ENCODE measurements around the gene CLCN1.
A peak's percentile ranks its signal among the peaks of the same experiment; 100 is the strongest.

CLCN1 gene

DNA sequence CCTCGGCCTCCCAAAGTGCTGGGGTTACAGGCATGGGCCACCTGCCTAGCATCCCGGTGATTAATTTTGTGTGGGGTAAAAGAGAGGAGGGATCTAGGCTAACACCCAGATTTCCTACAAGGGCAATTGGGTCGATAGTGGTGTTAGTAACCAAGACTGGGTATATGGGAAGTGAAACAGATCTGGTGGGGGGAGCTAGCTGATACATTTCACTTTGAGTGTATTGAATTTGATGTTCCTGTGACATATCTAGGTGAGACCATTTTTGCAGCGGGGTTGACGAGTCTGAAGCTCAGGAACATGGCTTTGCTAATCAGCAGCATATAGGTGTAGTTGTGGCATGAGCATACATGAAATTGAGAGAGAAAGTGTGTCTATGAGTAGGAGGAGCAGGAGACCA, 12.0 kb downstream of the CLCN1 start:
- H3K4me1 ChIP-seq (ENCODE audit: control insufficient read depth, insufficient read depth, low read length, poor library complexity, severe bottlenecking) = no peaks in the 10 kb centered on the region
- no peak overlapping the region for H3K4me3 ChIP-seq (ENCODE audit: insufficient read depth, low read depth, low read length, poor library complexity, severe bottlenecking)
- H3K36me3 ChIP-seq (ENCODE audit: control insufficient read depth, insufficient read depth, low read length) = no peaks in the 10 kb centered on the region
- DNase-seq = no peak
- H3K9me3 ChIP-seq (ENCODE audit: control insufficient read depth, low read length) = no peaks in the 10 kb centered on the region
- H3K27me3 ChIP-seq (replicated peaks; ENCODE audit: control insufficient read depth, insufficient read depth, low read length, poor library complexity, severe bottlenecking) = no peaks in the 10 kb centered on the region
- H3K27ac ChIP-seq (ENCODE audit: insufficient read depth, low read length, poor library complexity, severe bottlenecking) = no peak overlapping the region

GRCh38 chr7:143329471-143330170, 13.7 kb downstream of the CLCN1 start:
- Histone ChIP-seq H3K4me1 (ENCODE audit: control insufficient read depth, insufficient read depth, low read length, poor library complexity, severe bottlenecking) (no peaks in the 10 kb centered on the region), H3K36me3 (ENCODE audit: control insufficient read depth, insufficient read depth, low read length) (no peaks in the 10 kb centered on the region), H3K9me3 (ENCODE audit: control insufficient read depth, low read length) (no peaks in the 10 kb centered on the region), H3K27me3 (replicated peaks; ENCODE audit: control insufficient read depth, insufficient read depth, low read length, poor library complexity, severe bottlenecking) (no peaks in the 10 kb centered on the region), H3K27ac (ENCODE audit: insufficient read depth, low read length, poor library complexity, severe bottlenecking) (no peak overlapping the region), H3K4me3 (ENCODE audit: insufficient read depth, low read depth, low read length, poor library complexity, severe bottlenecking) (no peak overlapping the region)
- no peak for DNase-seq

- H3K9me3 ChIP-seq (ENCODE audit: control insufficient read depth, low read length) = no peaks in the 10 kb centered on the region
- no peaks in the 10 kb centered on the region for H3K36me3 ChIP-seq (ENCODE audit: control insufficient read depth, insufficient read depth, low read length)
- H3K27ac ChIP-seq (ENCODE audit: insufficient read depth, low read length, poor library complexity, severe bottlenecking) = no peak overlapping the region
- H3K4me1 ChIP-seq (ENCODE audit: control insufficient read depth, insufficient read depth, low read length, poor library complexity, severe bottlenecking) = no peaks in the 10 kb centered on the region
- no peak for DNase-seq
- no peak overlapping the region for H3K4me3 ChIP-seq (ENCODE audit: insufficient read depth, low read depth, low read length, poor library complexity, severe bottlenecking)
- H3K27me3 ChIP-seq (replicated peaks; ENCODE audit: control insufficient read depth, insufficient read depth, low read length, poor library complexity, severe bottlenecking) = no peaks in the 10 kb centered on the region
These were observed 15.4 kb downstream of the CLCN1 start for GRCh38 chr7:143331179-143331801.

GRCh38 chr7:143334244-143334643, 18.3 kb downstream of the CLCN1 start:
- no peaks in the 10 kb centered on the region for H3K9me3 ChIP-seq (ENCODE audit: control insufficient read depth, low read length)
- no peak for DNase-seq
- H3K4me3 ChIP-seq (ENCODE audit: insufficient read depth, low read depth, low read length, poor library complexity, severe bottlenecking) = no peak overlapping the region
- no peaks in the 10 kb centered on the region for H3K4me1 ChIP-seq (ENCODE audit: control insufficient read depth, insufficient read depth, low read length, poor library complexity, severe bottlenecking)
- H3K27ac ChIP-seq (ENCODE audit: insufficient read depth, low read length, poor library complexity, severe bottlenecking) = no peak overlapping the region
- no peaks in the 10 kb centered on the region for H3K36me3 ChIP-seq (ENCODE audit: control insufficient read depth, insufficient read depth, low read length)
- H3K27me3 ChIP-seq (replicated peaks; ENCODE audit: control insufficient read depth, insufficient read depth, low read length, poor library complexity, severe bottlenecking) = no peaks in the 10 kb centered on the region

DNA sequence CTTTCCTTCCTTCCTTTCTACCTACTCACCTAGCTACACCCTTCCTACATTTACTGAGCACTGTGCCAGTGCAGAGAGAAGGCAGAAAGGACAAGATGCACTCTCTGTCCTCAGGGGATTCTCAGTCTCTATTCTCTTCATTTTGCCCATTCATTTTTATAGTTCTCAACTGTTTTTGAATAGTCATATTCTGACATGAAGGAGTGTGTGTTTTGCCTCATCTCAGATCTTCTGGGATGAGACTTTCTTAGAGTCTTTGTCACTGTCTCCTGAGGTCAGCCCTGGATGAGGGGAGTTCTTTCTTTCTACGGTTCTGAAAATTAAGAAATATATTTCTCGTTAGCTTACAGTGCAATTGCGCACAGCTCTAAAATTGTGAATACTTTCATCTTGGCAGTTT, 21.3 kb downstream of the CLCN1 start:
- Histone ChIP-seq H3K36me3 (ENCODE audit: control insufficient read depth, insufficient read depth, low read length) (no peaks in the 10 kb centered on the region), H3K4me1 (ENCODE audit: control insufficient read depth, insufficient read depth, low read length, poor library complexity, severe bottlenecking) (no peaks in the 10 kb centered on the region), H3K9me3 (ENCODE audit: control insufficient read depth, low read length) (no peaks in the 10 kb centered on the region), H3K27ac (ENCODE audit: insufficient read depth, low read length, poor library complexity, severe bottlenecking) (no peak overlapping the region), H3K27me3 (replicated peaks; ENCODE audit: control insufficient read depth, insufficient read depth, low read length, poor library complexity, severe bottlenecking) (no peaks in the 10 kb centered on the region), H3K4me3 (ENCODE audit: insufficient read depth, low read depth, low read length, poor library complexity, severe bottlenecking) (no peak overlapping the region)
- DNase-seq = no peak

- no peak overlapping the region for H3K4me3 ChIP-seq (ENCODE audit: insufficient read depth, low read depth, low read length, poor library complexity, severe bottlenecking)
These were observed 25.9 kb downstream of the CLCN1 start for GRCh38 chr7:143341842-143342241.

DNA sequence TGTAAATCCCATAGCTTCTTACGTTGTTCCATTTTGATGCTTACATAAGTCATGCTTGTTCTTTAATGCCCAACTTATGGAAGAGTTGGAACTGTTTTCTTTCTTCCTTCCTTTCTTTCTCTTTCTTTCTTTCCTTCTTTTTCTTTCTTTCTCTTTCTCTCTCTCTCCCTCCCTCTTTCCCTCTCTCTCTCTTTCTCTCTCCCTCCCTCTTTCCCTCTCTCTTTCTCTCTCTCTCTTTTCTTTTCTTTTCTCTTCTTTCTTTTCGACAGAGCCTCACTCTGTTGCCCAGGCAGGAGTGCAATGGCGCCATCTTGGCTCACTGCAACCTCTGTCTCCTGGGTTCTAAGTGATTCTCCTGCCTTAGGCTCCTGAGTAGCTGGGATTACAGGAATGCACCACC, 27.7 kb downstream of the CLCN1 start:
- Histone ChIP-seq H3K4me3 (ENCODE audit: insufficient read depth, low read depth, low read length, poor library complexity, severe bottlenecking) (no peak overlapping the region), H3K4me1 (ENCODE audit: control insufficient read depth, insufficient read depth, low read length, poor library complexity, severe bottlenecking) (peaks cover 9% of the 10 kb centered on the region), H3K27me3 (replicated peaks; ENCODE audit: control insufficient read depth, insufficient read depth, low read length, poor library complexity, severe bottlenecking) (no peaks in the 10 kb centered on the region), H3K9me3 (ENCODE audit: control insufficient read depth, low read length) (no peaks in the 10 kb centered on the region), H3K27ac (ENCODE audit: insufficient read depth, low read length, poor library complexity, severe bottlenecking) (no peak overlapping the region), H3K36me3 (ENCODE audit: control insufficient read depth, insufficient read depth, low read length) (no peaks in the 10 kb centered on the region)
- DNase-seq = no peak

More at GRCh38 chr7:143341842-143342241, 25.9 kb downstream of the CLCN1 start:
- DNase-seq = no peak
- Histone ChIP-seq H3K36me3 (ENCODE audit: control insufficient read depth, insufficient read depth, low read length) (no peaks in the 10 kb centered on the region), H3K27ac (ENCODE audit: insufficient read depth, low read length, poor library complexity, severe bottlenecking) (no peak overlapping the region), H3K27me3 (replicated peaks; ENCODE audit: control insufficient read depth, insufficient read depth, low read length, poor library complexity, severe bottlenecking) (no peaks in the 10 kb centered on the region), H3K4me1 (ENCODE audit: control insufficient read depth, insufficient read depth, low read length, poor library complexity, severe bottlenecking) (peaks cover 9% of the 10 kb centered on the region), H3K9me3 (ENCODE audit: control insufficient read depth, low read length) (no peaks in the 10 kb centered on the region)

DNA sequence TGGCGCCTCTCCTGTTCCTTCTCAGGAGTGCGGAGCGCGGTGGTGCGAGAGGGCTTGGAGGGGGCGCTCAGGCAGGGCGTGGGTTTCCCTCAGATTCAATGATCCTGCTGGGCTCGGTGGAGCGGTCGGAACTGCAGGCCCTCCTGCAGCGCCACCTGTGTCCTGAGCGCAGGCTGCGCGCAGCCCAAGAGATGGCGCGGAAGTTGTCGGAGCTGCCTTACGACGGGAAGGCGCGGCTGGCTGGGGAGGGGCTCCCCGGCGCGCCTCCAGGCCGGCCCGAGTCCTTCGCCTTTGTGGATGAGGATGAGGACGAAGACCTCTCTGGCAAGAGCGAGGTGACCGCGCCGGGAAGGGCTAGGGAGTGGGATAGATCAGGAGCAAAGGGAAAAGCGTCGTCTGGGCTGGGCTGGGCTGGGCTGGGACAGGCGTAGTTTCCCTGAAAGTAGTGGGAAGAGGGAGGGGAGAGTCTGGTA, 29.6 kb downstream of the CLCN1 start:
- Histone ChIP-seq H3K27me3 (replicated peaks; ENCODE audit: control insufficient read depth, insufficient read depth, low read length, poor library complexity, severe bottlenecking) (no peaks in the 10 kb centered on the region), H3K4me1 (ENCODE audit: control insufficient read depth, insufficient read depth, low read length, poor library complexity, severe bottlenecking) (peaks cover 9% of the 10 kb centered on the region), H3K9me3 (ENCODE audit: control insufficient read depth, low read length) (no peaks in the 10 kb centered on the region), H3K4me3 (ENCODE audit: insufficient read depth, low read depth, low read length, poor library complexity, severe bottlenecking) (peak overlapping the region; percentile 39), H3K27ac (ENCODE audit: insufficient read depth, low read length, poor library complexity, severe bottlenecking) (no peak overlapping the region), H3K36me3 (ENCODE audit: control insufficient read depth, insufficient read depth, low read length) (no peaks in the 10 kb centered on the region)
- DNase-seq = peak; percentile 36 to 45 (median 41)

GRCh38 chr7:143346018-143346417, 30.1 kb downstream of the CLCN1 start:
- Histone ChIP-seq H3K27ac (ENCODE audit: insufficient read depth, low read length, poor library complexity, severe bottlenecking) (no peak overlapping the region), H3K4me3 (ENCODE audit: insufficient read depth, low read depth, low read length, poor library complexity, severe bottlenecking) (no peak overlapping the region), H3K9me3 (ENCODE audit: control insufficient read depth, low read length) (no peaks in the 10 kb centered on the region), H3K27me3 (replicated peaks; ENCODE audit: control insufficient read depth, insufficient read depth, low read length, poor library complexity, severe bottlenecking) (no peaks in the 10 kb centered on the region), H3K36me3 (ENCODE audit: control insufficient read depth, insufficient read depth, low read length) (no peaks in the 10 kb centered on the region), H3K4me1 (ENCODE audit: control insufficient read depth, insufficient read depth, low read length, poor library complexity, severe bottlenecking) (peaks cover 9% of the 10 kb centered on the region)
- no peak for DNase-seq

DNA sequence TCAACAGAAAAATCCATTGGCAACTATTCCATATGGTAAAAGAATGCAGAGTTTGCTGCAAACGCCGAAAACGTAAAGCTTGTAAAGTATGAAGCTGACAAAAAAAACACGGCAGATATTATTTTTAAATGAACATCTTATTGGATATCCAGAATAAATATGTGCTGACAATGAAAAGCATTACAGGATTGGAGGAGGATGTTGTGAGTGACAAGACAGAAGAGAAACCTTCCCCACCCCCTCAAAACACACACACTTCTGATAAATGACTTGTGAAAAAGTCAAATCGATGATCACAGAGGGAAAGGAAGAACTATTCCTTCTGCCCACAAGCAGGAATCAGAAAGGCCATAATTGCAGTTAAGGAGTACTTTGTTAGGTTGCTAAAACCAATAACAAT, 32.0 kb downstream of the CLCN1 start:
- Histone ChIP-seq H3K4me1 (ENCODE audit: control insufficient read depth, insufficient read depth, low read length, poor library complexity, severe bottlenecking) (peaks cover 9% of the 10 kb centered on the region), H3K27ac (ENCODE audit: insufficient read depth, low read length, poor library complexity, severe bottlenecking) (no peak overlapping the region), H3K4me3 (ENCODE audit: insufficient read depth, low read depth, low read length, poor library complexity, severe bottlenecking) (no peak overlapping the region), H3K36me3 (ENCODE audit: control insufficient read depth, insufficient read depth, low read length) (no peaks in the 10 kb centered on the region), H3K27me3 (replicated peaks; ENCODE audit: control insufficient read depth, insufficient read depth, low read length, poor library complexity, severe bottlenecking) (no peaks in the 10 kb centered on the region), H3K9me3 (ENCODE audit: control insufficient read depth, low read length) (no peaks in the 10 kb centered on the region)
- DNase-seq = no peak

Data from effector memory CD4-positive, alpha-beta T cell (primary cell).